Measurements from ENCODE around the gene TRPM2.

Gene TRPM2

GRCh38 chr21:44328242-44328895 is 25.1 kb upstream of the TRPM2 start:
- Mint-ChIP-seq H3K36me3 (no peaks in the 10 kb centered on the region), H3K4me3 (no peak overlapping the region), H3K27me3 (no peaks in the 10 kb centered on the region), H3K27ac (peak overlapping the region; percentile 28), H3K4me1 (ENCODE audit: low read depth) (no peaks in the 10 kb centered on the region), H3K9me3 (ENCODE audit: low read depth) (no peaks in the 10 kb centered on the region)

- Mint-ChIP-seq H3K4me1 (ENCODE audit: low read depth) (no peaks in the 10 kb centered on the region), H3K9me3 (ENCODE audit: low read depth) (no peaks in the 10 kb centered on the region), H3K4me3 (no peak overlapping the region), H3K36me3 (no peaks in the 10 kb centered on the region), H3K27ac (no peak overlapping the region), H3K27me3 (no peaks in the 10 kb centered on the region)
Observed at GRCh38 chr21:44329086-44329889, 24.1 kb upstream of the TRPM2 start.

DNA sequence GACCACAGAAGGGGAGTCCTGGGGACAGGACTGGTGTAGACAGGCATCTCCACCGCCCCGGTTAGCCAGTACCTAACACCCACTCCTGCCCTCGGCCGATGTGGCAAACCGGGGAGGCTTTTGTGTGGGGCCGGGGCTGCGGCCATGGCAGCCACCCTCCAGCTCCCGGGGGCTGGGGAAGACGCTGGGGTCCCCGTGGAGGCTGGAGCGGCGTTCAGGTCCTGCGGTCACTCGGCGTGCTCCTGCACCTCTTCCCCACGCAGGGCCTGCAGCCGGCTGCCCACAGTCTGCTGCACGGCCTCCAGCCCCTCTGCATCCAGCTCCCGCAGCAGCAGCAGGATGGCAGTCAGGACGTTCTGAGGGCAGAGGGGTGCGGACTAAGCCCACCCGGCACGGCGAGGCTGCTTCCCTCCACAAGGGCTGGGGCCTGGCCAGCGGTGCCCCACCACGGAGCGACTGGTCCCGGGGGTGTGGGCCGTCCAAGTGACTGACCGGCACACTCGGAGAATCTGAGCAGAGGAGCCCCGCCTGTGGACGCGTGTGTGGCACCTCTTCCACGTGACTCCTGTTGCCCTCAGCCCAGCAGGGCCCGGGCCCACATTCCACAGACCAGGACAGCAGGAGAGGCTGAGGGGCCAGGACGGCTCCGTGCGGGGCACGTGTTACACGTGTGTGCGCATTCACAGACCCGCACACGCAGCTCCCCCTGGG is 23.3 kb upstream of the TRPM2 start:
- Mint-ChIP-seq H3K36me3 (no peaks in the 10 kb centered on the region), H3K4me1 (ENCODE audit: low read depth) (no peaks in the 10 kb centered on the region), H3K27ac (no peak overlapping the region), H3K9me3 (ENCODE audit: low read depth) (no peaks in the 10 kb centered on the region), H3K4me3 (no peak overlapping the region), H3K27me3 (no peaks in the 10 kb centered on the region)

GRCh38 chr21:44330698-44331097 is 22.7 kb upstream of the TRPM2 start:
- Mint-ChIP-seq H3K36me3 (no peaks in the 10 kb centered on the region), H3K4me3 (no peak overlapping the region), H3K27me3 (no peaks in the 10 kb centered on the region), H3K4me1 (ENCODE audit: low read depth) (no peaks in the 10 kb centered on the region), H3K27ac (no peak overlapping the region), H3K9me3 (ENCODE audit: low read depth) (no peaks in the 10 kb centered on the region)

DNA sequence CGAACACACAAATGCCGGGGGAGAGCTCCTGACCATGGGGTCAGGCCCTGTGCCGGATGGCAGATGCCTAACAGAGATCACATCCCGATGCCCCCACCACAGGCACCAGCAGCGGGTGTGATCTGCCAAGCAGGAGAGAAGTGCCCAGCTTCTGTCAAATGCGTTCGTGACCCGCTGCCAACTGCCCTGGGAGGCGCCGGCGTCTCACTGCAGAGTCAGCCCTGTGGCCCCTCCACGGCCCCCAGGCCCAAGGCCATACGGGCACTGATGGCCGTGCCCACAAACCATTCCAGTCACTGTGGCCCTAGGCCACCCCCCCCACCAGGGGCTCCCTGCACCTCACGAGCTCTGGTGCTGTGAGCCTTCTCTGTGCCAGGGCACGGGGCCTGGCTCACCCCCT is 22.2 kb upstream of the TRPM2 start:
- Mint-ChIP-seq H3K27me3 (no peaks in the 10 kb centered on the region), H3K9me3 (ENCODE audit: low read depth) (no peaks in the 10 kb centered on the region), H3K4me3 (no peak overlapping the region), H3K36me3 (no peaks in the 10 kb centered on the region), H3K27ac (no peak overlapping the region), H3K4me1 (ENCODE audit: low read depth) (no peaks in the 10 kb centered on the region)

DNA sequence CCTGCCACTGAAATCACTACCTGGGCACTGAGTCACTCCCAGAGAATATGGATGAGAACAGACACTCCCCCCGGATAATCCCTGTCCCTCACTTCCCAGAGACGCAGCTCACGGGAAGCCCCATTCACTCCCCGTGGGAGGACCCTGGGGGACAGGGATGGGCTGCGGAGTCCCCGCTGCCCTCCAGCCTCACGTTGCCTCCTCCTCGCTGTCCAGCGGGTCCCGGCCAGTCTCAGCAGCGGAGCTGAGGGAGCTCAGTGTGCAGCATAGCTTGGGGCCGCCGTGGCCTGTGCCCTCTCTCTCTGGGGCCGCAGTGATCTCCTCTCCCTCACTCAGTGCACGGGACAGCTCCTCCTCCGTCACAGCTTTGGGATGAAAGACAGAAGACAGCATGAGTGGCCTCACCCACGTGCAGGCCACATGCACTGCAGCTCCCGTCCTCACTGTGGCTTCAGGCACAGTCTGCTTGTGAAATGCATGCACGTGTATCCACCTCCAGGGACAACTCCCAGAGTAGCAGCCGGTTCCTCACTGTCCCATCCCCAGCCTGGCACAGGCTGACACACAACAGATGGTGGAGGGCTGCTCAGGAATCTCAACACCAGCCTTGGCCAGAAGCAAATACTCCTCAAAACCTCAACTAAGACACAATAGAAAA is 21.6 kb upstream of the TRPM2 start:
- H3K9me3 Mint-ChIP-seq (ENCODE audit: low read depth), result no peaks in the 10 kb centered on the region
- H3K4me3 Mint-ChIP-seq, result no peak overlapping the region
- no peak overlapping the region for H3K27ac Mint-ChIP-seq
- no peaks in the 10 kb centered on the region for H3K27me3 Mint-ChIP-seq
- no peaks in the 10 kb centered on the region for H3K4me1 Mint-ChIP-seq (ENCODE audit: low read depth)
- H3K36me3 Mint-ChIP-seq, result no peaks in the 10 kb centered on the region

DNA sequence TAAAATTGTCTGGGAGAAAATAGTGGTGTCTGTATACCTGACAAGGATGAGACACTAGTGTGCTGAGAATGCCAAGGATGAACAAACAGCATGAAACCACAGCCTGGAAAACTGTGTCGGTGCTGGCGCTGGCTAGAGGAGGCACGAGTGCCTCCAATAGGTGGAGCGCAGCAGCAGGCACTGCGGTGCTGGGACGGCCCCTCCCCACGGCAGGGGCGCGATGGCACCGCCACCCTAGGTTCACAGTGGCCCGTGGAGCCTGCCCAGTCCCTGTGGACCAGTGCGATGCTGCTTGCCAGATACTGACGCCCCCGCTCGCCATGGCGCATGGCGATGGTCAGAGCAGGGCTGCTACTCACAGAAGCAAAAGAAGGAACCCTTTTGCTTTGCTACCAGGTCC is 21.0 kb upstream of the TRPM2 start:
- no peaks in the 10 kb centered on the region for H3K27me3 Mint-ChIP-seq
- H3K9me3 Mint-ChIP-seq (ENCODE audit: low read depth), result no peaks in the 10 kb centered on the region
- H3K27ac Mint-ChIP-seq, result no peak overlapping the region
- no peaks in the 10 kb centered on the region for H3K36me3 Mint-ChIP-seq
- no peak overlapping the region for H3K4me3 Mint-ChIP-seq
- H3K4me1 Mint-ChIP-seq (ENCODE audit: low read depth), result no peaks in the 10 kb centered on the region

GRCh38 chr21:44332965-44333364 is 20.5 kb upstream of the TRPM2 start:
- no peaks in the 10 kb centered on the region for H3K27me3 Mint-ChIP-seq
- no peaks in the 10 kb centered on the region for H3K36me3 Mint-ChIP-seq
- H3K4me1 Mint-ChIP-seq (ENCODE audit: low read depth), result peaks cover 4% of the 10 kb centered on the region
- H3K9me3 Mint-ChIP-seq (ENCODE audit: low read depth), result no peaks in the 10 kb centered on the region
- no peak overlapping the region for H3K27ac Mint-ChIP-seq
- no peak overlapping the region for H3K4me3 Mint-ChIP-seq

GRCh38 chr21:44333509-44334328 is 19.7 kb upstream of the TRPM2 start:
- Mint-ChIP-seq H3K9me3 (ENCODE audit: low read depth) (no peaks in the 10 kb centered on the region), H3K27ac (no peak overlapping the region), H3K27me3 (no peaks in the 10 kb centered on the region), H3K4me1 (ENCODE audit: low read depth) (peaks cover 6% of the 10 kb centered on the region), H3K36me3 (no peaks in the 10 kb centered on the region), H3K4me3 (no peak overlapping the region)

DNA sequence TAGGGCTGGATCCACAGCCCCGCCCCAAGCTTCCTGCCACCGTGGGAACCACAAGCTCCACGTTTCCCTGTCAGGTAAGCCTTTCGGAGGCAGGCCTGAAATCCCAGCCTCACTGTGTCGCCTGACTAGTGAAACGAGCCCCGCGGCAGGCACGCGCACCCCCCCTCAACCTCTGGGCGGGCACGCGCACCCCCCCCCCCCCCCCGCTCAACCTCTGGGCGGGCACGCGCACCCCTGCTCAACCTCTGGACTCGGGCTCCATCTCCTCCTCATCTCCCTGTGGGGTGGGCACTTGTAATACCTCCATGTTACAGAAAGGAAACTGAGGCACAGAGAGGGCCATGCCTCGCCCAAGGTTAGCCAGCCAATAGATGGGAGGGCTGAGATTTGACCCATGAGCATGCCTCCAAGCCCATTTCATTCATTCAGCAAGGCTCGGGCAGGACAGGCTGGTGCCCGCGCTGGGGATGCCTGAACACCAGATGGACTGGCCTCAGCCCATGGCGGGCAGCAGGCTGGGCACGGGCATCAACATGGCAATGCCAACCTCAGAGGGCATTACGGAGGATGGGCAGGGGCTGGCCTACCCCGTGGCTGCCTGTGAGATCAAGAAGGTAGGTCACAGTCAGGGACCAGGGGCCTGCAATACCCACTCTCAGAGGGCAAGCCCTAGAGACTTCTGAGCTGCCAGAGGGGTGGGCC is 18.9 kb upstream of the TRPM2 start:
- peak overlapping the region; percentile 28 for H3K27ac Mint-ChIP-seq
- H3K27me3 Mint-ChIP-seq, result no peaks in the 10 kb centered on the region
- H3K4me3 Mint-ChIP-seq, result no peak overlapping the region
- H3K9me3 Mint-ChIP-seq (ENCODE audit: low read depth), result no peaks in the 10 kb centered on the region
- no peaks in the 10 kb centered on the region for H3K36me3 Mint-ChIP-seq
- H3K4me1 Mint-ChIP-seq (ENCODE audit: low read depth), result peaks cover 7% of the 10 kb centered on the region

DNA sequence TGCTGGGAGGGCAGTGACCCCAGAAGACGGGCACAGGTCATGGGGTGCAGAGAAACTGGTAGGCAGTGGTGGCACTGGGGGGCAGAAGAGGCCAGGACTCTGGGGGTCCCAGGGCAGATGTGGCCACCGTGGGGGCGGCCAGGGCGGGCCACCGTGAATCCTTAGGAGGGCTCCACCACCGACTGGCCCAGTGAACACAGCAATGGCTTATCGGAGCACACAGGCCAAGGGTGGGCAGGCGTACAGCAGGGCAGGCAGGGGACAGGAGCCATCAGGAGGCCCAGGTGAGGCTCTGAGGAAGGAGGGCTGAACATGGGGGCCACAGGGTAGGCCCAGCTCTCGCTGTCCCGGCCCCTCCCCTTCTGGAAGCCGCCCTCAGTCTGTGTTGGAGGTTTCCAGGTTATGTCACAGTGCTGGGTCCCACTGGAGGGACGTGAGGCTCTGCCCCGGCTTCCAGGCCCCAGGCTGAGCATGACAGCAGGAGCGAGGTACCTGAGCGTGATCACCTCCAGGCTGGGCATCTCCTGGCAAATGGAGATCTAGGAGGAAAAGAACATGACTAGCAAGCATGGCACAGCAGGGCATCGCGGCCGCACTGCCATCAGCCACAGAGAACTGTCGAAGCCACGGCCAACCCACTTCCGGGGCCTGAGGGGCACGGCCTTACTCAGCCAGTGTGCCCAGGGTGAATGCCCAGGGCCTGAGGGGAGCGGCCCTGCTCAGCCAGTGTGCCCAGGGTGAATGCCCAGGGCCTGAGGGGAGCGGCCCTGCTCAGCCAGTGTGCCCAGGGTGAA is 18.0 kb upstream of the TRPM2 start:
- H3K9me3 Mint-ChIP-seq (ENCODE audit: low read depth), result no peaks in the 10 kb centered on the region
- no peaks in the 10 kb centered on the region for H3K36me3 Mint-ChIP-seq
- no peak overlapping the region for H3K4me3 Mint-ChIP-seq
- no peaks in the 10 kb centered on the region for H3K27me3 Mint-ChIP-seq
- H3K4me1 Mint-ChIP-seq (ENCODE audit: low read depth), result peaks cover 14% of the 10 kb centered on the region
- no peak overlapping the region for H3K27ac Mint-ChIP-seq

DNA sequence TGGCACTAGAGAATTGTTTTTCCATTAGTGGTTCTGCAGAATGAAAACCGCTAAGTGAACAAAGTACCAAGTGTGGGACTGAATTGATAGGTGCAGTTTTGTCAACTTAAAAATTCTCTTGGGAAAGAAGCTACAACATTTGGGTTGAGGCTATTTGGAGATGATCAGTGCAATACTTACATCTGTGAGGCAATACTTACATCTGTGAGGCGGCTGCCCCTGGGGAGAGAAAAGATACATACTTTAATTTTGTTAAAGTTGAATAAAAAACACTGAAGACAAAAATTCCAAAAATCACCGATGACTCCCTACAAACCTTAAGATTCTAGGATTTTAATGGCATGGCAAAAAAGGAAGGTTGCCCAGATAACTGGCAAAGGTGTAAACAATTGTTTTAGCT is 16.0 kb upstream of the TRPM2 start:
- H3K36me3 Mint-ChIP-seq, result no peaks in the 10 kb centered on the region
- H3K27me3 Mint-ChIP-seq, result no peaks in the 10 kb centered on the region
- peak overlapping the region; percentile 77 for H3K4me3 Mint-ChIP-seq
- no peak overlapping the region for H3K27ac Mint-ChIP-seq
- H3K9me3 Mint-ChIP-seq (ENCODE audit: low read depth), result no peaks in the 10 kb centered on the region
- peaks cover 18% of the 10 kb centered on the region for H3K4me1 Mint-ChIP-seq (ENCODE audit: low read depth)

Measured in activated naive CD8-positive, alpha-beta T cell (primary cell).